Gastrocnemius medialis (tissue), 4 donors: ENCODE results near the gene SCGB2A2.

Source experiments
- CTCF ChIP-seq, 5 experiments: fragments of 450-650 bp in 3 of 5; fragments of 200-600 bp in 2 of 5; sonication (generic) in 2 of 5; IDR thresholded peaks in 4 of 5; conservative IDR thresholded peaks in 1 of 5; 1 replicate in 4 of 5; 2 replicates in 1 of 5; pipeline ENCODE4 v1.5.1; 2016 to 2019; ENCODE audit warnings: antibody characterized with exemption in 5 of 5, mild to moderate bottlenecking in 3 of 5, moderate library complexity in 3 of 5
- POLR2A ChIP-seq, 2 donors: fragments of 450-650 bp; IDR thresholded peaks; one replicate each; pipeline ENCODE4 v1.6.1; 2017; ENCODE audit warnings: antibody characterized with exemption in 2 of 2, mild to moderate bottlenecking in 2 of 2, moderate library complexity in 2 of 2

- TF ChIP-seq CTCF (IDR thresholded peaks at IDR 0.05 in 4 of 5, conservative IDR thresholded peaks at IDR 0.05 in 1 of 5): no peak
- no peak for TF ChIP-seq POLR2A (IDR thresholded peaks at IDR 0.05)
Measured at GRCh38 chr11:62236187-62236586, 33.8 kb upstream of the SCGB2A2 start.
